OCI-LY7 (cell line): Measurements from ENCODE around the gene ZBTB42. TPM values are rescaled to one million over a fixed set of nuclear protein-coding genes. Genes with fewer than 3 reads are reported as not detected.

Source experiments
- Bru-seq: library from RNA; stranded (reverse); fragments of 400-500 nt; gene quantifications from one replicate; lab custom pipeline; 2021; lab: Mats Ljungman, UMichigan
- BruChase-seq, 2 experiments: library from RNA; stranded (reverse); fragments of 400-500 nt; gene quantifications; one replicate each; lab custom pipeline; 2021; lab: Mats Ljungman, UMichigan
- BruUV-seq: library from RNA; stranded (reverse); fragments of 400-500 nt; replicated peaks from 2 replicates; lab custom pipeline; 2021; lab: Mats Ljungman, UMichigan
- CTCF ChIA-PET: fragments of 300-600 bp; sonication (Branson Sonifier 250); formaldehyde crosslinking; loops from one replicate; lab custom pipeline; 2022; ENCODE audit warnings: antibody characterized with exemption; ENCODE audit not compliant: unreplicated experiment; lab: Charles Lee
- POLR2A ChIA-PET: fragments of 300-600 bp; sonication (Branson Sonifier 250); formaldehyde crosslinking; loops from one replicate; lab custom pipeline; 2022; ENCODE audit warnings: antibody characterized with exemption; lab: Charles Lee
- DNase-seq: peaks from one replicate; pipeline ENCODE4 v3.0.0-alpha.2; 2015; ENCODE audit warnings: low spot score
- H2AFZ ChIP-seq: fragments of 200-600 bp; sonication (generic), shearing (Covaris generic); 2 replicates; pipeline ENCODE4 v1.6.1; 2014; ENCODE audit warnings: mild to moderate bottlenecking, antibody characterized with exemption, low read length, moderate library complexity
- H3K27ac ChIP-seq: fragments of 200-600 bp; sonication (generic); 2 replicates; pipeline ENCODE4 v1.5.1; 2014; ENCODE audit warnings: mixed run types, low read depth, mild to moderate bottlenecking, moderate library complexity, low read length, inconsistent platforms; ENCODE audit not compliant: poor library complexity, severe bottlenecking
- H3K36me3 ChIP-seq: fragments of 200-600 bp; sonication (generic); 2 replicates; pipeline ENCODE4 v1.6.1; 2014; ENCODE audit warnings: mild to moderate bottlenecking, antibody characterized with exemption, low read length, moderate library complexity, mixed read lengths; ENCODE audit not compliant: insufficient read depth
- H3K4me1 ChIP-seq: fragments of 200-600 bp; sonication (generic); 2 replicates; pipeline ENCODE4 v1.5.1; 2014; ENCODE audit warnings: mild to moderate bottlenecking, low read length; ENCODE audit not compliant: insufficient read depth, poor library complexity, severe bottlenecking
- H3K4me2 ChIP-seq: fragments of 200-600 bp; sonication (generic); 2 replicates; pipeline ENCODE4 v1.6.1; 2014; ENCODE audit warnings: mild to moderate bottlenecking, low read length
- H3K4me3 ChIP-seq: fragments of 200-600 bp; sonication (generic); 2 replicates; pipeline ENCODE4 v1.5.1; 2014; ENCODE audit warnings: mild to moderate bottlenecking, low read depth, low read length; ENCODE audit not compliant: poor library complexity, severe bottlenecking
- H3K79me2 ChIP-seq: fragments of 200-600 bp; sonication (generic); 2 replicates; pipeline ENCODE4 v1.6.1; 2016; ENCODE audit warnings: low read depth, mild to moderate bottlenecking, low read length, moderate library complexity, mixed read lengths; ENCODE audit not compliant: insufficient read depth
- H3K9me2 ChIP-seq: fragments of 200-600 bp; sonication (generic); 2 replicates; pipeline ENCODE4 v1.6.1; 2016; ENCODE audit warnings: mild to moderate bottlenecking, low read length, mixed read lengths; ENCODE audit not compliant: insufficient read depth
- H3K9me3 ChIP-seq: fragments of 200-600 bp; sonication (generic); 2 replicates; pipeline ENCODE4 v1.6.1; 2014; ENCODE audit warnings: mild to moderate bottlenecking, mixed run types, low read length, mixed read lengths
- H4K20me1 ChIP-seq: fragments of 200-600 bp; sonication (generic); 2 replicates; pipeline ENCODE4 v1.6.1; 2014; ENCODE audit warnings: mild to moderate bottlenecking, antibody characterized with exemption, low read length, moderate library complexity, mixed read lengths; ENCODE audit not compliant: insufficient read depth
- CTCF ChIP-seq: fragments of 200-600 bp; sonication (generic); conservative IDR thresholded peaks from 2 replicates; pipeline ENCODE4 v1.5.1; 2014; ENCODE audit warnings: mild to moderate bottlenecking, antibody characterized with exemption, low read length, moderate library complexity, mixed read lengths
- EZH2phosphoT487 ChIP-seq: fragments of 200-600 bp; sonication (generic); IDR thresholded peaks from 2 replicates; pipeline ENCODE4 v1.6.1; 2018; ENCODE audit warnings: low read depth, borderline replicate concordance, mild to moderate bottlenecking, mixed run types, antibody characterized with exemption, low read length, moderate library complexity, mixed read lengths
- intact Hi-C: fragments of 100-400 bp; cut with micrococcal nuclease; formaldehyde crosslinking; loops from one replicate; pipeline ENCODE4 v1.10.0; 2022; ENCODE audit not compliant: unreplicated experiment
- long read RNA-seq: library from polyadenylated mRNA; stranded (forward); transcript quantifications from one replicate; pipeline ENCODE4 v2.0.0, GENCODE V29; 2022
- total RNA-seq, 2 experiments: library from RNA; depleted of rRNA in 1 of 2; stranded (reverse); fragments of >200 nt in 1 of 2; shearing (Covaris generic) in 1 of 2; gene quantifications; 2 replicates each; pipeline ENCODE4 v1.2.3, GENCODE V29; 2014 to 2022

Gene ZBTB42
- total RNA-seq (2014; rRNA removed; shearing (Covaris generic)) (0.98 and 2.4 TPM in 2 replicates), total RNA-seq (2022) (1.9 and 2.4 TPM in 2 replicates), Bru-seq, nascent RNA (percentile 23 among the genes with signal in this experiment), BruChase-seq, experiment 1, labeled RNA remaining after a 6-hour chase (percentile 26 among the genes with signal in this experiment), BruChase-seq, experiment 2, labeled RNA remaining after a 2-hour chase (percentile 33 among the genes with signal in this experiment)
- long read RNA-seq, partial matches to known transcripts = 0 of 1 reads
- long read RNA-seq, other reads (novel, unspliced or antisense) = 0 of 1 reads

GRCh38 chr14:104800771-104801519, at the start of gene ZBTB42:
TSS of gene ZBTB42 (plus strand) at chr14:104801101. CDS start at chr14:104801198, 97 bp downstream.
- Histone ChIP-seq H3K79me2 (no peaks in the 10 kb centered on the region), H3K4me1 (peaks cover 28% of the 10 kb centered on the region), H4K20me1 (no peaks in the 10 kb centered on the region), H3K4me2 (peak within 1 kb of the TSS; percentile 91), H3K36me3 (no peaks in the 10 kb centered on the region), H2AFZ (peak within 1 kb of the TSS; percentile 45; the same call in 1 of the 2 replicates), H3K9me2 (no peaks in the 10 kb centered on the region), H3K27ac (no peak within 1 kb of the TSS), H3K4me3 (peak within 1 kb of the TSS; percentile 69), H3K9me3 (no peaks in the 10 kb centered on the region)
- peak; percentile 53 for DNase-seq
- POLR2A ChIA-PET = no interaction called here
- intact Hi-C loops = no loop called here
- no TSS peak for BruUV-seq
- CTCF ChIA-PET = no interaction called here
- no peak for TF ChIP-seq EZH2phosphoT487
- no peak for TF ChIP-seq CTCF

GRCh38 chr14:104751539-104752422, 49.1 kb upstream of the ZBTB42 start:
- Histone ChIP-seq H3K9me3 (0 out of 2 replicates have a peak, but pooled peaks cover 10% of the 10 kb centered on the region), H3K4me3 (peak overlapping the region; percentile 91), H3K27ac (peak overlapping the region; percentile 82), H3K36me3 (peaks cover 23% of the 10 kb centered on the region), H3K4me1 (peaks cover 49% of the 10 kb centered on the region), H3K9me2 (no peaks in the 10 kb centered on the region), H2AFZ (peak overlapping the region; percentile 51; the same call in 1 of the 2 replicates), H3K4me2 (peak overlapping the region; percentile 88), H3K79me2 (peaks cover 33% of the 10 kb centered on the region), H4K20me1 (peaks cover 14% of the 10 kb centered on the region)
- TF ChIP-seq EZH2phosphoT487 (no peak), CTCF (peak; percentile 59)
- no peak for DNase-seq
- POLR2A ChIA-PET = interaction anchor here (0.6 to 1.9 kb wide), 9 partner anchors 11 to 95 kb away, joined by 3 to 9 read pairs (median 3); no protein-coding TSS in a partner anchor
- CTCF ChIA-PET = interaction anchor here (0.6 to 1.4 kb wide), 4 partner anchors 17 to 74 kb away, joined by 3 to 9 read pairs (median 5); no protein-coding TSS in a partner anchor
- no TSS peak for BruUV-seq
- intact Hi-C loops = loop anchor here (2.0 to 10.0 kb wide), 3 partner anchors 95 to 273 kb away; partner anchors contain the start of gene CDCA4
